ENCODE measurements around the gene ZBTB16.

DNA sequence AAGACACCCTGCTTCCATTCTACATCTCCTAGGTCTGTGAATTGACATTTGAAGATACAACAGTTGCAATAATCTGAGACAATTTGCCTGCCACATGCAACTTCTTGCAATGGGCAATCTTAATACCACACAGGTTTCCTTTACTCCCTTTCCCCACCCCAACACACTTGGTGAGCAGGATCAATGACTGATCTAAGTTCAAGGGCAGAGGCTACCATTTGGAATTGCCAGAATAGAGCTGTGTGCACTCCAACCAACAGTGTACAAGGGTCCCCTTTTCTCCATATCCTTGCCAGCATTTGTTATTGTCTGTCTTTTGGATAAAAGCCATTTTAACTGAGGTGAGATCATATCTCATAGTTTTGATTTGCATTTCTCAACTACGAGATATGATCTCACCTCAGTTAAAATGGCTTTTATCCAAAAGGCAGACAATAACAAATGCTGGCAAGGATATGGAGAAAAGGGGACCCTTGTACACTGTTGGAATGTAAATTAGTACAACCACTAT is 233.7 kb downstream of the ZBTB16 start:
- TF ChIP-seq PAF1 (CRISPR knock-in tag; IDR thresholded peaks at IDR 0.05): no peak
- TF ChIP-seq ATF1 (CRISPR knock-in tag; IDR thresholded peaks at IDR 0.05): no peak
- TF ChIP-seq, protein P1, sequence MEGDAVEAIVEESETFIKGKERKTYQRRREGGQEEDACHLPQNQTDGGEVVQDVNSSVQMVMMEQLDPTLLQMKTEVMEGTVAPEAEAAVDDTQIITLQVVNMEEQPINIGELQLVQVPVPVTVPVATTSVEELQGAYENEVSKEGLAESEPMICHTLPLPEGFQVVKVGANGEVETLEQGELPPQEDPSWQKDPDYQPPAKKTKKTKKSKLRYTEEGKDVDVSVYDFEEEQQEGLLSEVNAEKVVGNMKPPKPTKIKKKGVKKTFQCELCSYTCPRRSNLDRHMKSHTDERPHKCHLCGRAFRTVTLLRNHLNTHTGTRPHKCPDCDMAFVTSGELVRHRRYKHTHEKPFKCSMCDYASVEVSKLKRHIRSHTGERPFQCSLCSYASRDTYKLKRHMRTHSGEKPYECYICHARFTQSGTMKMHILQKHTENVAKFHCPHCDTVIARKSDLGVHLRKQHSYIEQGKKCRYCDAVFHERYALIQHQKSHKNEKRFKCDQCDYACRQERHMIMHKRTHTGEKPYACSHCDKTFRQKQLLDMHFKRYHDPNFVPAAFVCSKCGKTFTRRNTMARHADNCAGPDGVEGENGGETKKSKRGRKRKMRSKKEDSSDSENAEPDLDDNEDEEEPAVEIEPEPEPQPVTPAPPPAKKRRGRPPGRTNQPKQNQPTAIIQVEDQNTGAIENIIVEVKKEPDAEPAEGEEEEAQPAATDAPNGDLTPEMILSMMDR (CRISPR knock-in tag; IDR thresholded peaks at IDR 0.05): no peak
- no peak for TF ChIP-seq CEBPG (CRISPR knock-in tag; IDR thresholded peaks at IDR 0.05)
- TF ChIP-seq TFE3 (CRISPR knock-in tag; IDR thresholded peaks at IDR 0.05): no peak
- no peak for TF ChIP-seq REST (IDR thresholded peaks at IDR 0.05; ENCODE audit: borderline replicate concordance in 1 of 2, low read depth in 1 of 2, low read length in 2 of 2)
- TF ChIP-seq NFIC (IDR thresholded peaks at IDR 0.05; ENCODE audit: low read length): no peak
- no peak for TF ChIP-seq ATAD3A (CRISPR knock-in tag; IDR thresholded peaks at IDR 0.05)
- TF ChIP-seq ZNF207 (IDR thresholded peaks at IDR 0.05; ENCODE audit: borderline replicate concordance): no peak
- no peak for TF ChIP-seq GABPA (IDR thresholded peaks at IDR 0.05; ENCODE audit: low read depth, low read length)
- no peak for TF ChIP-seq GABPA (CRISPR knock-in tag; IDR thresholded peaks at IDR 0.05; ENCODE audit: low read depth)

Data from HepG2 (cell line).